RKO (cell line): ENCODE data around the gene DTNB.
"Not testable (repeated sequence)": the region's sequence is repeated elsewhere in the genome, so short reads cannot be mapped to it uniquely, and the experiment has no call there.

Experiments
- DNase-seq: peaks from one replicate; pipeline ENCODE4 v3.0.0-alpha.2; 2016; ENCODE audit warnings: low spot score

The DTNB gene

GRCh38 chr2:25589676-25590205, 83.6 kb downstream of the DTNB start:
- no peak for DNase-seq

- DNase-seq: no peak
These were observed 84.8 kb downstream of the DTNB start for GRCh38 chr2:25588576-25588975.

GRCh38 chr2:25587361-25587760, 86.0 kb downstream of the DTNB start:
- DNase-seq: no peak

GRCh38 chr2:25586726-25587144, 86.6 kb downstream of the DTNB start:
- DNase-seq: no peak

- no peak for DNase-seq
These were observed 88.2 kb downstream of the DTNB start for GRCh38 chr2:25585189-25585588.

GRCh38 chr2:25582077-25582830, 91.1 kb downstream of the DTNB start:
- no peak for DNase-seq

GRCh38 chr2:25576596-25576995, 96.8 kb downstream of the DTNB start:
- no peak for DNase-seq

GRCh38 chr2:25572638-25573037, 100.7 kb downstream of the DTNB start:
- DNase-seq: no peak

GRCh38 chr2:25570161-25570845, 103.1 kb downstream of the DTNB start:
- DNase-seq: no peak

- peak; percentile 50 for DNase-seq
These were observed 106.0 kb downstream of the DTNB start for GRCh38 chr2:25567406-25567805.

GRCh38 chr2:25566694-25567093, 106.7 kb downstream of the DTNB start:
- DNase-seq: no peak

- DNase-seq: no peak
These were observed 107.3 kb downstream of the DTNB start for GRCh38 chr2:25566094-25566493.

- no peak for DNase-seq
These were observed 112.1 kb downstream of the DTNB start for GRCh38 chr2:25561136-25561850.

GRCh38 chr2:25559148-25559547, 114.2 kb downstream of the DTNB start:
- no peak for DNase-seq

GRCh38 chr2:25558262-25558661, 115.1 kb downstream of the DTNB start:
- DNase-seq: peak; percentile 88

- DNase-seq: no peak
These were observed 116.0 kb downstream of the DTNB start for GRCh38 chr2:25557179-25558036.

- no peak for DNase-seq
These were observed 121.1 kb downstream of the DTNB start for GRCh38 chr2:25552318-25552717.

GRCh38 chr2:25551316-25551715, 122.1 kb downstream of the DTNB start:
- DNase-seq: no peak

- DNase-seq: not testable (repeated sequence)
These were observed 123.8 kb downstream of the DTNB start for GRCh38 chr2:25549571-25549970.

GRCh38 chr2:25548601-25549000, 124.8 kb downstream of the DTNB start:
- no peak for DNase-seq

- DNase-seq: no peak
These were observed 126.5 kb downstream of the DTNB start for GRCh38 chr2:25546852-25547251.

- DNase-seq: no peak
These were observed 127.5 kb downstream of the DTNB start for GRCh38 chr2:25545899-25546298.
